K562 (cell line): ENCODE measurements around the gene PRTN3.

Source experiments
- BACH1 ChIP-seq: fragments of 200-800 bp; sonication (Bioruptor generic); IDR thresholded peaks from 2 replicates; pipeline ENCODE4 v1.6.1; 2016; ENCODE audit warnings: missing genetic modification characterization, missing compliant biosample characterization
- CBFA2T2 ChIP-seq: fragments of 450-650 bp; conservative IDR thresholded peaks from 2 replicates; pipeline ENCODE4 v1.6.1; 2017; ENCODE audit warnings: mild to moderate bottlenecking
- CCNT2 ChIP-seq: IDR thresholded peaks from 2 replicates; pipeline ENCODE4 v1.6.1; 2011; ENCODE audit warnings: borderline replicate concordance, low read depth, mild to moderate bottlenecking, moderate library complexity, mixed read lengths, low read length; ENCODE audit not compliant: insufficient read length; ENCODE audit errors: extremely low read depth
- EWSR1 ChIP-seq: fragments of 450-650 bp; IDR thresholded peaks from 2 replicates; pipeline ENCODE4 v1.6.1; 2018; ENCODE audit warnings: borderline replicate concordance, mild to moderate bottlenecking, low read depth, moderate library complexity; ENCODE audit not compliant: partially characterized antibody
- FOXP4 ChIP-seq: sonication (generic); formaldehyde crosslinking; IDR thresholded peaks from 2 replicates; pipeline ENCODE4 v1.8.0; 2022; ENCODE audit warnings: mild to moderate bottlenecking, missing genetic modification reagents, borderline replicate concordance
- JUNB ChIP-seq: fragments of 450-650 bp; formaldehyde crosslinking; conservative IDR thresholded peaks from 2 replicates; pipeline ENCODE4 v1.4.0; 2020; ENCODE audit warnings: mild to moderate bottlenecking
- POLR2A ChIP-seq: fragments of 450-650 bp; conservative IDR thresholded peaks from 2 replicates; pipeline ENCODE4 v1.6.1; 2016
- POLR2AphosphoS5 ChIP-seq: IDR thresholded peaks from 2 replicates; pipeline ENCODE4 v1.6.1; 2011; ENCODE audit warnings: mild to moderate bottlenecking, low read depth, low read length, moderate library complexity; ENCODE audit not compliant: control insufficient read depth, insufficient read depth
- SIN3A ChIP-seq, 2 experiments: fragments of 150-350 bp in 1 of 2; IDR thresholded peaks; 2 replicates each; pipeline ENCODE4 v1.6.1; 2011 to 2016; ENCODE audit warnings: borderline replicate concordance in 2 of 2, low read depth in 2 of 2, low read length in 2 of 2, mild to moderate bottlenecking in 2 of 2, moderate library complexity in 2 of 2; ENCODE audit not compliant: control insufficient read depth in 1 of 2
- TFE3 ChIP-seq: fragments of 450-650 bp; formaldehyde crosslinking; IDR thresholded peaks from 2 replicates; pipeline ENCODE4 v1.4.0; 2020; ENCODE audit warnings: mild to moderate bottlenecking, mixed read lengths

- no peak for TF ChIP-seq POLR2AphosphoS5
- no peak for TF ChIP-seq JUNB (CRISPR knock-in tag)
- TF ChIP-seq TFE3 (CRISPR knock-in tag) = no peak
- TF ChIP-seq BACH1 (tag) = no peak
- TF ChIP-seq CCNT2 = no peak
- no peak for TF ChIP-seq EWSR1
- TF ChIP-seq POLR2A = no peak
- TF ChIP-seq FOXP4 (CRISPR knock-in tag) = no peak
- TF ChIP-seq CBFA2T2 = no peak
- no peak for TF ChIP-seq SIN3A (IDR thresholded peaks at IDR 0.05; ENCODE audit: borderline replicate concordance in 2 of 2, control insufficient read depth in 1 of 2, low read depth in 2 of 2, low read length in 2 of 2)
Measured at GRCh38 chr19:803099-803561, 37.7 kb upstream of the PRTN3 start.
